ENCODE results near the gene GPS1. TPM values are rescaled to one million over a fixed set of nuclear protein-coding genes. Genes with fewer than 3 reads are reported as not detected.

The GPS1 gene
- total RNA-seq, 1 donor from 2014 or later: 102 TPM

GRCh38 chr17:82080789-82081464, 29.2 kb downstream of the GPS1 start:
- Mint-ChIP-seq H3K4me1 (ENCODE audit: low read depth, unreplicated experiment) (no peaks in the 10 kb centered on the region), H3K27ac (ENCODE audit: unreplicated experiment) (no peak overlapping the region), H3K4me3 (ENCODE audit: unreplicated experiment) (no peak overlapping the region), H3K27me3 (ENCODE audit: low read depth, unreplicated experiment) (no peaks in the 10 kb centered on the region), H3K9me3 (ENCODE audit: unreplicated experiment) (no peaks in the 10 kb centered on the region), H3K36me3 (ENCODE audit: low read depth, unreplicated experiment) (peaks cover 2% of the 10 kb centered on the region)
- FAIRE-seq (no peak), DNase-seq (ENCODE audit: low read depth) (no peak)
- Histone ChIP-seq H3K36me3 (ENCODE audit: insufficient read depth, low read length) (no peaks in the 10 kb centered on the region), H3K27me3 (ENCODE audit: insufficient read depth, low read length) (no peaks in the 10 kb centered on the region), H2AFZ (ENCODE audit: low read depth, low read length) (no peak overlapping the region), H3K4me2 (ENCODE audit: low read length) (no peak overlapping the region), H3K9ac (ENCODE audit: low read length) (no peak overlapping the region), H3K4me3 (ENCODE audit: insufficient read depth, low read depth, low read length) (no peak overlapping the region), H3K9me3 (ENCODE audit: insufficient read depth, low read depth, low read length) (no peaks in the 10 kb centered on the region), H3K27ac (ENCODE audit: low read depth, low read length) (no peak overlapping the region), H4K20me1 (ENCODE audit: insufficient read depth, low read length) (peaks cover 58% of the 10 kb centered on the region), H3K79me2 (ENCODE audit: insufficient read depth, low read length) (no peaks in the 10 kb centered on the region), H3K4me1 (ENCODE audit: insufficient read depth, low read length) (no peaks in the 10 kb centered on the region)
- TF ChIP-seq EZH2 (IDR thresholded peaks at IDR 0.05; ENCODE audit: insufficient read depth, low read length): no peak
- TF ChIP-seq CTCF (IDR thresholded peaks at IDR 0.05; ENCODE audit: insufficient read depth, low read depth, low read length): no peak

GRCh38 chr17:82081546-82081945, 29.8 kb downstream of the GPS1 start:
- FAIRE-seq (no peak), DNase-seq (ENCODE audit: low read depth) (no peak)
- H3K27ac Mint-ChIP-seq (ENCODE audit: unreplicated experiment): no peak overlapping the region
- no peak overlapping the region for H3K4me2 ChIP-seq (ENCODE audit: low read length)
- no peak overlapping the region for H3K27ac ChIP-seq (ENCODE audit: low read depth, low read length)
- no peak overlapping the region for H3K4me3 ChIP-seq (ENCODE audit: insufficient read depth, low read depth, low read length)
- H3K36me3 ChIP-seq (ENCODE audit: insufficient read depth, low read length): no peaks in the 10 kb centered on the region
- peaks cover 2% of the 10 kb centered on the region for H3K36me3 Mint-ChIP-seq (ENCODE audit: low read depth, unreplicated experiment)
- no peaks in the 10 kb centered on the region for H3K4me1 ChIP-seq (ENCODE audit: insufficient read depth, low read length)
- H3K9ac ChIP-seq (ENCODE audit: low read length): no peak overlapping the region
- no peaks in the 10 kb centered on the region for H3K79me2 ChIP-seq (ENCODE audit: insufficient read depth, low read length)
- H3K9me3 ChIP-seq (ENCODE audit: insufficient read depth, low read depth, low read length): no peaks in the 10 kb centered on the region
- TF ChIP-seq EZH2 (IDR thresholded peaks at IDR 0.05; ENCODE audit: insufficient read depth, low read length): no peak
- TF ChIP-seq CTCF (IDR thresholded peaks at IDR 0.05; ENCODE audit: insufficient read depth, low read depth, low read length): no peak
- H3K4me3 Mint-ChIP-seq (ENCODE audit: unreplicated experiment): no peak overlapping the region
- H3K9me3 Mint-ChIP-seq (ENCODE audit: unreplicated experiment): no peaks in the 10 kb centered on the region
- no peaks in the 10 kb centered on the region for H3K4me1 Mint-ChIP-seq (ENCODE audit: low read depth, unreplicated experiment)
- no peak overlapping the region for H2AFZ ChIP-seq (ENCODE audit: low read depth, low read length)
- H3K27me3 ChIP-seq (ENCODE audit: insufficient read depth, low read length): no peaks in the 10 kb centered on the region
- no peaks in the 10 kb centered on the region for H3K27me3 Mint-ChIP-seq (ENCODE audit: low read depth, unreplicated experiment)
- peaks cover 64% of the 10 kb centered on the region for H4K20me1 ChIP-seq (ENCODE audit: insufficient read depth, low read length)

- no peaks in the 10 kb centered on the region for H3K27me3 Mint-ChIP-seq (ENCODE audit: low read depth, unreplicated experiment)
- FAIRE-seq (no peak), DNase-seq (ENCODE audit: low read depth) (no peak)
- H3K4me2 ChIP-seq (ENCODE audit: low read length): no peak overlapping the region
- H3K9me3 Mint-ChIP-seq (ENCODE audit: unreplicated experiment): no peaks in the 10 kb centered on the region
- H3K27ac Mint-ChIP-seq (ENCODE audit: unreplicated experiment): no peak overlapping the region
- H3K79me2 ChIP-seq (ENCODE audit: insufficient read depth, low read length): no peaks in the 10 kb centered on the region
- H3K4me3 ChIP-seq (ENCODE audit: insufficient read depth, low read depth, low read length): no peak overlapping the region
- no peaks in the 10 kb centered on the region for H3K4me1 ChIP-seq (ENCODE audit: insufficient read depth, low read length)
- no peak for TF ChIP-seq EZH2 (IDR thresholded peaks at IDR 0.05; ENCODE audit: insufficient read depth, low read length)
- no peak for TF ChIP-seq CTCF (IDR thresholded peaks at IDR 0.05; ENCODE audit: insufficient read depth, low read depth, low read length)
- H3K27me3 ChIP-seq (ENCODE audit: insufficient read depth, low read length): no peaks in the 10 kb centered on the region
- no peaks in the 10 kb centered on the region for H3K9me3 ChIP-seq (ENCODE audit: insufficient read depth, low read depth, low read length)
- H3K36me3 Mint-ChIP-seq (ENCODE audit: low read depth, unreplicated experiment): peaks cover 2% of the 10 kb centered on the region
- no peak overlapping the region for H3K27ac ChIP-seq (ENCODE audit: low read depth, low read length)
- no peak overlapping the region for H3K9ac ChIP-seq (ENCODE audit: low read length)
- H3K36me3 ChIP-seq (ENCODE audit: insufficient read depth, low read length): no peaks in the 10 kb centered on the region
- H3K4me3 Mint-ChIP-seq (ENCODE audit: unreplicated experiment): no peak overlapping the region
- H2AFZ ChIP-seq (ENCODE audit: low read depth, low read length): no peak overlapping the region
- no peaks in the 10 kb centered on the region for H3K4me1 Mint-ChIP-seq (ENCODE audit: low read depth, unreplicated experiment)
- H4K20me1 ChIP-seq (ENCODE audit: insufficient read depth, low read length): peaks cover 68% of the 10 kb centered on the region
Measured at GRCh38 chr17:82081966-82082365, 30.3 kb downstream of the GPS1 start.
